Measurements from ENCODE around the gene GPI. TPM values are rescaled to one million over a fixed set of nuclear protein-coding genes. Genes with fewer than 3 reads are reported as not detected.

Gene GPI
- total RNA-seq, 1 experiment from 2014 or later: 370 TPM

- DNase-seq (ENCODE audit: low read depth, low spot score) (no peak), ATAC-seq (no peak)
- in situ Hi-C loops (cut with HindIII; ENCODE audit: low pct_unique_long_range_greater_than_20kb, low sequenced_read_pairs): no loop called here
- Histone ChIP-seq H3K36me3 (ENCODE audit: control insufficient read depth, insufficient read depth, low read length) (peaks cover 11% of the 10 kb centered on the region; the same call in 1 of the 2 replicates), H3K27me3 (ENCODE audit: control insufficient read depth, insufficient read depth, low read length) (no peaks in the 10 kb centered on the region), H3K4me3 (ENCODE audit: low read depth in 2 of 2, low read length in 2 of 2) (no peak overlapping the region), H3K9me3 (ENCODE audit: control insufficient read depth, insufficient read depth, low read depth, low read length) (no peaks in the 10 kb centered on the region), H3K4me1 (ENCODE audit: control insufficient read depth, insufficient read depth, low read length) (peaks cover 26% of the 10 kb centered on the region), H3K27ac (ENCODE audit: low read length) (no peak overlapping the region)
- intact Hi-C loops (cut with micrococcal nuclease; ENCODE audit: unreplicated experiment): no loop called here
- ChIA-PET POLR2A (no interaction called here), CTCF (interaction anchor here (0.6 kb wide), 1 partner anchor 113 kb away, joined by 3 read pairs; no protein-coding TSS in a partner anchor)
- no TSS peak for BruUV-seq (replicated peaks)
- no peak for TF ChIP-seq SIN3A (IDR thresholded peaks at IDR 0.05; ENCODE audit: borderline replicate concordance, insufficient read depth, low read depth, low read length)
- TF ChIP-seq POLR2AphosphoS5 (IDR thresholded peaks at IDR 0.05; ENCODE audit: low read depth, low read length): no peak
- no peak for TF ChIP-seq REST (IDR thresholded peaks at IDR 0.05; ENCODE audit: insufficient read depth in 1 of 2, low read depth in 2 of 2, low read length in 1 of 2)
- no peak for TF ChIP-seq TCF7L2 (IDR thresholded peaks at IDR 0.05; ENCODE audit: low read depth, low read length)
- TF ChIP-seq CTCF (IDR thresholded peaks at IDR 0.05): no peak
These were observed 2.3 kb upstream of the GPI start for GRCh38 chr19:34362679-34363069.

GRCh38 chr19:34363094-34363493, 1.9 kb upstream of the GPI start:
- ATAC-seq: no peak
- intact Hi-C loops (cut with micrococcal nuclease; ENCODE audit: unreplicated experiment): no loop called here
- TF ChIP-seq CTCF (IDR thresholded peaks at IDR 0.05): no peak
- TF ChIP-seq SIN3A (IDR thresholded peaks at IDR 0.05; ENCODE audit: borderline replicate concordance, insufficient read depth, low read depth, low read length): no peak
- TF ChIP-seq TCF7L2 (IDR thresholded peaks at IDR 0.05; ENCODE audit: low read depth, low read length): no peak
- no peak for TF ChIP-seq POLR2AphosphoS5 (IDR thresholded peaks at IDR 0.05; ENCODE audit: low read depth, low read length)
- no peak for TF ChIP-seq REST (IDR thresholded peaks at IDR 0.05; ENCODE audit: insufficient read depth in 1 of 2, low read depth in 2 of 2, low read length in 1 of 2)
- no peaks in the 10 kb centered on the region for H3K9me3 ChIP-seq (ENCODE audit: control insufficient read depth, insufficient read depth, low read depth, low read length)
- ChIA-PET CTCF (interaction anchor here (0.6 kb wide), 1 partner anchor 114 kb away, joined by 3 read pairs; no protein-coding TSS in a partner anchor), POLR2A (no interaction called here)
- BruUV-seq (replicated peaks): no TSS peak
- H3K4me3 ChIP-seq (ENCODE audit: low read depth in 2 of 2, low read length in 2 of 2): no peak overlapping the region
- in situ Hi-C loops (cut with HindIII; ENCODE audit: low pct_unique_long_range_greater_than_20kb, low sequenced_read_pairs): no loop called here
- H3K27me3 ChIP-seq (ENCODE audit: control insufficient read depth, insufficient read depth, low read length): no peaks in the 10 kb centered on the region
- no peak for DNase-seq (ENCODE audit: low read depth, low spot score)
- no peak overlapping the region for H3K27ac ChIP-seq (ENCODE audit: low read length)
- peaks cover 12% of the 10 kb centered on the region; the same call in 1 of the 2 replicates for H3K36me3 ChIP-seq (ENCODE audit: control insufficient read depth, insufficient read depth, low read length)
- peaks cover 26% of the 10 kb centered on the region for H3K4me1 ChIP-seq (ENCODE audit: control insufficient read depth, insufficient read depth, low read length)

Measured in Panc1 (cell line).